ENCODE results near the gene GNG8. TPM values are rescaled to one million over a fixed set of nuclear protein-coding genes. Genes with fewer than 3 reads are reported as not detected.

GNG8 gene
- total and polyA plus RNA-seq, 9 of the 15 experiments (the other 6 are each of a cell fraction or from before 2014, with no cell fraction given), result 1.3 TPM; not detected in 8

GRCh38 chr19:46631481-46631880, 4.5 kb downstream of the GNG8 start:
- ATAC-seq (no peak), DNase-seq (ENCODE audit: extremely low read depth in 1 of 4, low spot score in 3 of 4) (no peak), FAIRE-seq (no peak)
- H3K9me3 ChIP-seq (replicated peaks; ENCODE audit: control insufficient read depth, insufficient read depth, low read depth, low read length), result no peaks in the 10 kb centered on the region
- no TSS peak for BruUV-seq (replicated peaks)
- H3K4me2 ChIP-seq (ENCODE audit: insufficient read depth, low read length), result no peak overlapping the region
- no peaks in the 10 kb centered on the region for H3K79me2 ChIP-seq (ENCODE audit: control insufficient read depth, insufficient read depth, low read length)
- H3K4me3 ChIP-seq, result no peak overlapping the region
- peak; percentile 67 for TF ChIP-seq ATF3 (IDR thresholded peaks at IDR 0.05)
- TF ChIP-seq ATF3 (CRISPR knock-in tag; conservative IDR thresholded peaks at IDR 0.05), result no peak
- TF ChIP-seq CEBPB (tag; IDR thresholded peaks at IDR 0.05), result 0 out of 2 replicates have a peak, but pooled peaks have one; percentile 42
- TF ChIP-seq NONO (IDR thresholded peaks at IDR 0.05; ENCODE audit: low read depth in 2 of 2, low read length in 1 of 2), result no peak
- peak; percentile 29; the same call in 1 of the 2 replicates for TF ChIP-seq ZNF263 (CRISPR knock-in tag; IDR thresholded peaks at IDR 0.05; ENCODE audit: borderline replicate concordance)
- no peak for TF ChIP-seq CEBPG (CRISPR knock-in tag; IDR thresholded peaks at IDR 0.05)
- TF ChIP-seq CEBPG (tag; conservative IDR thresholded peaks at IDR 0.05 in 1 of 2, IDR thresholded peaks at IDR 0.05 in 1 of 2), result peak in 1 of 2 experiments; percentile 86; a peak in 2 of 4 replicates
- no peak for TF ChIP-seq POLR3A (IDR thresholded peaks at IDR 0.05; ENCODE audit: borderline replicate concordance, extremely low read depth, insufficient read depth, insufficient read length)
- no peak for TF ChIP-seq TCF15 (CRISPR knock-in tag; IDR thresholded peaks at IDR 0.05)
- H3K9me1 ChIP-seq (ENCODE audit: control insufficient read depth, insufficient read depth, low read length), result no peaks in the 10 kb centered on the region
- peaks cover 37 to 70% of the 10 kb centered on the region in 2 experiments for H3K4me1 ChIP-seq (replicated peaks in 1 of 2; ENCODE audit: control insufficient read depth in 2 of 2, insufficient read depth in 2 of 2, low read length in 2 of 2)
- H2AFZ ChIP-seq (ENCODE audit: low read depth, low read length), result no peak overlapping the region
- no peaks in the 10 kb centered on the region for H4K20me1 ChIP-seq (replicated peaks; ENCODE audit: control insufficient read depth, insufficient read depth, low read length)
- H3K36me3 ChIP-seq (ENCODE audit: control insufficient read depth, insufficient read depth, low read length), result no peaks in the 10 kb centered on the region
- ChIA-PET POLR2A (interaction anchor here (0.6 to 1.7 kb wide), 8 partner anchors 8 to 110 kb away, joined by 3 to 6 read pairs (median 4); no protein-coding TSS in a partner anchor), CTCF (ENCODE audit: low intra/inter-chr PET ratio) (no interaction called here)
- in situ Hi-C loops (cut with MboI), result no loop called here
- no peaks in the 10 kb centered on the region for H3K27me3 ChIP-seq (ENCODE audit: control insufficient read depth in 2 of 2, insufficient read depth in 2 of 2, low read length in 2 of 2)
- H3K27ac ChIP-seq (ENCODE audit: extremely low read depth, low read depth, low read length), result no peak overlapping the region
- 27% methylated on average over 6 of the region's 6 CpGs for WGBS (ENCODE audit: insufficient coverage, low coverage, missing lambda C conversion rate)
- peak overlapping the region in 1 of 2 experiments; percentile 66; a peak in 1 of 4 replicates for H3K9ac ChIP-seq (ENCODE audit: insufficient read depth in 1 of 2, low read depth in 2 of 2, low read length in 2 of 2)
- intact Hi-C loops (cut with micrococcal nuclease), result no loop called here

Data from K562 (cell line).